HG02970 (cell line): ENCODE measurements around the gene HDX.
"Not testable (repeated sequence)": the region's sequence is repeated elsewhere in the genome, so short reads cannot be mapped to it uniquely, and the experiment has no call there.

Experiments used
- ATAC-seq: cut with Tn5 transposase; IDR thresholded peaks from one replicate; pipeline ENCODE4 v1.9.1; 2021; ENCODE audit warnings: mild to moderate bottlenecking, moderate library complexity, moderate number of reproducible peaks; ENCODE audit not compliant: unreplicated experiment, low FRiP score

The HDX gene, protein sequence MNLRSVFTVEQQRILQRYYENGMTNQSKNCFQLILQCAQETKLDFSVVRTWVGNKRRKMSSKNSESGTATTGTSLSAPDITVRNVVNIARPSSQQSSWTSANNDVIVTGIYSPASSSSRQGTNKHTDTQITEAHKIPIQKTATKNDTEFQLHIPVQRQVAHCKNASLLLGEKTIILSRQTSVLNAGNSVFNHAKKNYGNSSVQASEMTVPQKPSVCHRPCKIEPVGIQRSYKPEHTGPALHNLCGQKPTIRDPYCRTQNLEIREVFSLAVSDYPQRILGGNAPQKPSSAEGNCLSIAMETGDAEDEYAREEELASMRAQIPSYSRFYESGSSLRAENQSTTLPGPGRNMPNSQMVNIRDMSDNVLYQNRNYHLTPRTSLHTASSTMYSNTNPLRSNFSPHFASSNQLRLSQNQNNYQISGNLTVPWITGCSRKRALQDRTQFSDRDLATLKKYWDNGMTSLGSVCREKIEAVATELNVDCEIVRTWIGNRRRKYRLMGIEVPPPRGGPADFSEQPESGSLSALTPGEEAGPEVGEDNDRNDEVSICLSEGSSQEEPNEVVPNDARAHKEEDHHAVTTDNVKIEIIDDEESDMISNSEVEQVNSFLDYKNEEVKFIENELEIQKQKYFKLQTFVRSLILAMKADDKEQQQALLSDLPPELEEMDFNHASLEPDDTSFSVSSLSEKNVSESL

DNA sequence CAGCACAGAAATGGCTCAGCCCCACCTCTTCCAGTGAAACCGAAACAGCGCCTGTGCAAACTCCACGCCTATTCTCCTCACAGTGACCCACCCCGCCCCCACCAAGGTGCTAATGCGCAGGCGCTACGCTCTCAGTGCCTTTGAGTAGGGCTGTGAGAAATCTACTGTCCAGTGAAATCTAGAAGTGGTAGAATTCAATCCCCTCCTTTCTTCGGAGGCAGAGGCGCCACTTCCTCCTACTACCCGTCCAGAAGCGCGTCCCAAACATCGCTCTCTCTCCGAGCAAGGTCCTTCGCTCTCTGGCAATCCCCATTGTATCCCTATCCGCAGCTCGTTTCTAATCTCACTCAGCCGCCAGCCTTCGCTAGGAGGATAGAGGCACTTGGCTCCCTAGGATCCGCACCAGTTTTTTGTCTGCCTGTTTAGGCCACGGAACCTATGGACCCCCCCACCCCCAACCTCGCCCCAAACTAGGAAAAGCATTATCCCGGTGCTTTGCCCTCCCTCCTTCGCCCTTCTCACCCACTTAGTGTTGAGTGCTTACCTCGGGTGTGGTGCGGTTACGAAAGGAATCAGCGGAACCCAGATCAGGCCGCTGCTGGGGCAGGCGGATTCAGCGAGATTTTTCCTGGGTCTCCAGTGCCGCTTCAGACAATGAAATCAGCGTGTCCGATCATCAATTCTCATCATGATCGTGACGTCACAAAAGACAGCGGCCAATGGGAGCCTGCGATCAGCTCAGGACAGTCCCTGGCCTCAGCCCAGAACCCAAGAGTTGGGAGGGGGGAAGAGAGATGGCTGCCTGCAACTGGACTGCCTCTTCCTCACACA lies at the start of gene HDX:
Gene HDX (minus strand): TSS at position 656 of the 831 bp plus-strand sequence. CDS start 27,056 bp downstream, outside the sequence.
- peak; percentile 93 for ATAC-seq

DNA sequence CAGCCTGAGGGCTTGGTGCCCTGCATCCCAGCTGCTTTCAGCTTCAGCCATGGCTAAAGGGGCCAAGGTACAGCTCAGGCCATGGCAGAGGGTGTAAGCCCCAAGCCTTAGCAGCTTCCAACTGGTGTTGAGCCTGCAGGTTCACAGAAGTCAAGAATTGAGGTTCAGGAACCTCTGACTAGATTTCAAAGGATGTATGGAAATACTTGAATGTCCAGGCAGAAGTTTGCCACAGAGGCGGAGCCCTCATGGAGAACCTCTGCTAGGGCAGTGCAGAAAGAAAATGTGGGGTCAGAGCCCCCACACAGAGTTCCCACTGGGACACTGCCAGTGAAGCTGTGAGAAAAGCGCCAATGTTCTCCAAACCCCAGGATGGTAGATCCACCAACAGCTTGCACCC lies 39.1 kb upstream of the HDX start:
- not testable (repeated sequence) for ATAC-seq

DNA sequence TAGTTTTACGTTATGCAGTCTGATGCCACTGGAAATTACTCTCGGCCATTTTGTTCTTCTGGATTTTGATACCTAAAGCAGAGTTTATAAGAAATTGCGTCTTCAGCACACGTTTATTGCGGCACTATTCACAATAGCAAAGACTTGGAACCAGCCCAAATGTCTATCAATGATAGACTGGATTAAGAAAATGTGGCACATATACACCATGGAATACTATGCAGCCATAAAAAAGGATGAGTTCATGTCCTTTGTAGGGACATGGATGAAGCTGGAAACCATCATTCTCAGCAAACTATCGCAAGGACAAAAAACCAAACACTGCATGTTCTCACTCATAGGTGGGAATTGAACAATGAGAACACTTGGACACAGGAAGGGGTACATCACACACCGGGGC lies 35.4 kb upstream of the HDX start:
- not testable (repeated sequence) for ATAC-seq

DNA sequence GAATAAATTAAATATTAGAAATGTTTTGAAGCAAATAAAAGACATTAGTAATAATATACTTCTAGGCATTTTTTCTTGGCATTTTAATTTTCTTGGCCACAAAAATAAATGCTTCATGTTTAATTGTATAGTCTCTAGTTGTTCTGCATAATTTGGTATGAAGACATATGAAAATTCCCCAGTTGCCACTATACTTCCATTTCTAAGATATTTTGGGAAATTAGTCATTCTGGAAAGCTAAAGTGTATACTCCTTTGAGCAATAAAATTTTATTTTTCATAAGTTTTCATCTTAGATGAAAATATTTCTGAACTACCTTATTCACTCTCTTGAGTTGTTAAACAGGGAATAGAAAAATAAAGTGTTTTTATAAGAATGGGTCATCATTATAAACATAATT lies 13.8 kb downstream of the HDX start:
- no peak for ATAC-seq

DNA sequence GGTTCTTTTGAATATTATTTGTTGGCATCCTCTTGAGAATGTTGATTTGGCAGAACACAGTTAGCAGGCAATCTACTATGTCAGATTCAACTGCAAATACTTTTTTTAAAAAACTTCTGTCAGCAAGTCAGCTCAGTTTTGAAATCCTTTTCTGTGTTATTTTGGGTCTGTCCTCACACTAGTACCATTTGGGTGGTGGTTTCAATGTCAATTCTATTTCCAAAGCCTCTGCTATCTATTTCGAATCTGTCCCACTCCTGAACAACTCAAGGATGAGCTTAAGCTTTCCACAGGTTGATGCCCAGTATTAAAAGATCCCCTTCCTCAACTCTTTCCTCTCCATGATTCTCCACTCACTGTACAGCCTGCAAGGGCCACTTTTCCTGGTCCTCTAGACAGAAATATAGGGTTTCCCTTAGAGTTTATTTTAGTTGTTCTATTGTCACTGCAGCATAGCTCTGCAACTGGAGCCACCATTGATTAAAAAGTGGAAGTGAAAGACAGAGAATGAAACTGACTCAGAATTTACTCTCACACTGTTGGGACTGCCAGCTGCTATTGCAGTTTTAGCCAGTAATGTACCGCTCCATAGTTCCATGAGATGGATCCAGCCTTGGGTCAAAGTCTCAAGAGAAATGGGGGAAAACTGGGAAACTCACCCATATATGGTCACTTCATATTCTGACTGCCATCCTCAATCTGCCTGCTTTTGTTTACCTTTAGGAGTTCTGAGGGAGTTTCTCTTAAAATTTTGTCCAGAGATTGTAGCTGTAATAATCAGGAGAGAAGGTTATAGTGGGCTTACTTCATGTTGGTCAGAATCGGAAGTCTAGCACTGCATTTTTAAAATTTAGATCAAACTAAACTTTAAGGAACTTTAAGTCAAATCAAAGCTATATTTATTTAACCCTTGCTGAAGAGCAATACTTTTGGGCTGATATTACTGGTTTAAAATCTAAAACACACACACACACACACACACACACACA lies 14.6 kb downstream of the HDX start:
- peak; percentile 99 for ATAC-seq

DNA sequence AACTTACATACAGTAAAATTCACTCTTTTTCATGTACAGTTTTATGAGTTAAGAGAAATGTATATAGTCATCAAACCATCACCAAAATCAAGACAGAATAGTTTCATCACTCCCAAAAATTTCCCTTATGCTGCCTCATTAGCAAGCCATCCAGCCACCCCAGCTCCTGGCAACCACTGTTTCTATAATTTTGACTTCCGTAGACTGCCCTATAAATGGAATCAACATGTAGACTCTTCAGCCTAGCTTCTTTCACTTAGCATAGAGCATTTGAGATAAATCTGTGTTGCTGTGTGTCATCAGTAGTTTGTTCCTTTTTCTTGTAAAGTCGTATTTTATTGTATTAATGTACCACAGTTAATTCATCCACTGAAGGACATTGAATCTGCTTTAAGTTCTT lies 23.2 kb downstream of the HDX start:
- ATAC-seq, result no peak

DNA sequence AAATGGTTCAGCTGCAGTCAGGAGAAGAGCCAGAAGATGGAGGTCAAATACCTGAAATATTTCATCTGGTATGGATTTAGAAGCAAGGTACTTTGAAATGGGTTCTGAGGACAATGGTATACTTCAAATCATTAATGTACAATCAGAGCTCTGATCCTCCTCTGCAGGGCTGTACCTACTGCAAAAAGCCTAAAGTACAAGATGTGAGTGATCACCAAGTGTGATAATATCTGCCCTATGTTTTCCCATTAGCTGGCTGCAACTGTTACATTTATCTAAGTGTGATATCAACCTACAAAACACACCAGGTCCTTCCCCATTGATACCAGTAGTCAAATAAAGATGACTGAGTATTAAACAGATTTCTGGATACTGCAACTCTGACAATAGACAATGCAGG lies 25.1 kb downstream of the HDX start:
- no peak for ATAC-seq

DNA sequence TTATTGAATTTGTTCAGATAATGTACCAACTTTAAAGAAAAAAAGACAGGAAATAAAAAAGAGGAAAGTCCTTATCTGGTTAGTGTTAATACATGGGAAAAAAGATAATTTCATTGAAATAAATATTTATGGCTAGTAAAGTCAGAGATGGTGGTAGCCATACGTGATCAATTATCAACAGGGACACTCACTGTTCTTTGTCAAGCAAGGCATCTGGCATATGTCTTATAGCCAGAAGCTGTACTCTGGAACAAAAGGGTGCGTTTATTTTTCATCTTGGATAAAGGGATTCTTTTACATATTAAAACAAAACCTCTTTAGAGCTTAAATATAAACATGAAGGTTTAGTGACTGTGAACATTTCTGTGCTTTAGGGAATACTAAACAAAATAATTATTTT lies 26.7 kb downstream of the HDX start:
- no peak for ATAC-seq

DNA sequence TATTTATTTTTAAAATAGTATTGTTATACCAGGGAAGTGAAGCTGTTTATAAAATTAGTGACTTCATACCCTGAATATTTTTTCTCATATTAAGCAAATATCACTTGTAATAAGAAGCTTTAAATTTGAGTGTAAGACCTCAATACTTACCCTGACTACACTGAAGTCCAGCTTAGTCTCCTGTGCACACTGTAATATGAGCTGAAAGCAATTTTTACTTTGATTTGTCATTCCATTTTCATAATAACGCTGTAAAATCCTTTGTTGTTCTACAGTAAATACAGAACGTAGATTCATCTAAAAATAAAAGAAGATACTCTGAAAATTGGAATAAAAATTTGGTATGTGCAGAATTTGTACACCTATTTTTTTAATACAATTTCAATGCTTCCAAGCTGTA lies 27.2 kb downstream of the HDX start:
- no peak for ATAC-seq

DNA sequence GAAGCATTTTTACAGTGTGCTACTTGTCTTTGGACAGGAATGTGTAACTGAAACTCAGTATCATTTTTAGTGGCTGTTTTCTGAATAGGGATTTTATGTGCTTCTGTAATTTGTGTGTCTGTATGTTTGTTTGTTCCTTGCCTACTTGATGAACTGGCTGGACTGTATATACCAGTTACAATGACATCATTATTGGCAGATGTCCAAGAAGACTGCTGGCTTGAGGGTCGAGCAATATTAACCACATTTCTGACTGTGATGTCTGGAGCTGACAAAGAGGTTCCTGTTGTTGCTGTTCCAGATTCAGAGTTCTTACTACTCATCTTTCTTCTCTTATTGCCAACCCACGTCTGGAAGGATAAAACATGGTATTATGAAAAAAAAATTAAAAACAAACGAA lies 33.0 kb downstream of the HDX start:
- no peak for ATAC-seq

DNA sequence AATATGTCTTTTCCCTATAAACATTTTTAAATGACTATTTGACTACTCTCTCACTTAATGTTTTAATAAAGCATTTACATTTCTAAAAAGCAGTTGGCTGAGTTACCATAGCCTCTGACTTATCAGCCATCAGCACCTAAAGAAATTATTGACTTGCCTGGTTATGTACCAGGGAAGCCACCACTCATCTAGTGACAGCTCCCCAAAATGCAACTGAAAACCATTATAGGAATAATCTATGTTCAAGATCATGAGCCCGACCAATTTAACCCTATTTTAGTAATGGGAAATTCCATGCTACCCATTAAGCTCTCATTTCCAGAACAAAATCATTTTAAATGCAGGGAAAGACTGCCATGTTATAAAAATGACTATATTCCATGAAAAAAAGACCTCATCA lies 34.4 kb downstream of the HDX start:
- no peak for ATAC-seq

DNA sequence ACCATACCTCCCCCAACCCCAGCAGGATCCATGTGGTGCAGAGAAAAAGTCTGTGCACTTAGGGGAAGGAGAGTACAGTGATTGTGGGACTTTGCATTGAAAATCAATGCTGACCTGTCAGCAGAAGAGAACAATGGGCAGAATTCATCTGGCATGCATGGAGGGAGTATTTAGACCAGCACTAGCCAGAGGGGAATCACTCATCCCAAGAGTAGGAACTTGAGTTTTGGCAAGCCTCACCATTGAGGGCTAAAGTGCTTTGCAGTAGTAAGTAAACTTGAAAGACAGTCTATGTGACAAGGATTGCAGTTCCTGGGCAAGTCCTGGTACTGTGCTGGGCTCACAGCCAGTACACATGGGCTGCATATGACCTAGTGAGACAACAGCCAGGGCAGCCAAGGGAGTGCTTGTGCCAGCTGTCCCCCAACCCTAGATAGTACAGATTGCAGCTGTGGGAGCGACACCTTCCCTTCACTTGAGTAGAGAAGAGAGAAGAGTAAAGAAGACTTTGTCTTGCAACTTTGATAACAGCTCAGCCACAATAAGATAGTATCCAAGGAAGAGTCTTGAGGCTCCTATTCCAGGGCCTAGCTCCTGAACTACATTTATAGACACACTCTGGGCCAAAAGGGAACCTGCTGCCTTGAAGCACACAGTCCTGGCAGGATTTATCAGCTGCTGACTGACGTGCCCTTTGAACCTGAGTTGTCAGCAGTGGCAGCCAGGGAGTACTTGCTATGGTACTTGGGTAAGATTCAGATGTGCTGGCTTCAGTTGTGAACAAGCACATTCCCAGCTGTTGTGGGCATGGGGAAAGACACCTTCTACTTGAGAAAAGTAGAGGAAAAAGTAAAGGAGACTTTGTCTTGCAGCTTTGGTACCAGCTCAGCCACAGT lies 48.7 kb downstream of the HDX start:
- ATAC-seq, result no peak

DNA sequence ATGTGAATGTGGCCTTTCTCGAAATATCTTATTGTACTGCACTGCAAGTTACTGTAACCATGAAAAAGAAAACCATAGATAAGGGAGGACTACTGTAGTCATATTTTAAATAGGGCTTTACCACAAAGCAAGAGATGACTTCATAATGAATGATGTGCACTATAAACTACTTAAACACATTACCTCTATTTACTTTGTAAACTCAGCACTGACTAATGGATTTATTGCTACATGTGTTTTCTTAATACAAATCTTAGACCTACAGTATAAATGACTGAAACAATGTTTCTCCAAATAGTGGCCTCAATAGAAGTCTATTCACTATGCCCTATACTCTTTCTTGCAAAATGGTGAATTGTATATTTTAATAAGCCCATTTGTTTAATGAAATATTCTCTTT lies 61.1 kb downstream of the HDX start:
- ATAC-seq, result no peak

DNA sequence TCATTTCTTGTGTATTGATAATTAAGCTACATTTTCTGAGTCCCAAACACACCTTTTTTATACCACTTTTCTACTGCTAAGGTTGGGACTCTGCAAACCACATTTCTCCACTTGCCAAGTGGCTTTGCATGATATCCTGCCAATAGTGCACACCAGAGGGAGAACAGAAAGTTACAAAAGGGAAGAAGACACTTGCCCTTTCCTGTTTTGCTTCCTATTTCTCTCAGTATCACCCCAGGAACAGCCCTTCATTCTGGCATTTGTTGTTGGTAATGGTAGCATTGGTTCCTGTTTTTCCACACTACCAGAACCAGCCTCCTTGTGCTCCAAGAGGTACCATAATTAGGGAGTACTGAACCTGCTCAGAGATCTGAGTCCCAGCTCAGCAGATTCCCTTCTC lies 87.1 kb downstream of the HDX start:
- ATAC-seq, result no peak

DNA sequence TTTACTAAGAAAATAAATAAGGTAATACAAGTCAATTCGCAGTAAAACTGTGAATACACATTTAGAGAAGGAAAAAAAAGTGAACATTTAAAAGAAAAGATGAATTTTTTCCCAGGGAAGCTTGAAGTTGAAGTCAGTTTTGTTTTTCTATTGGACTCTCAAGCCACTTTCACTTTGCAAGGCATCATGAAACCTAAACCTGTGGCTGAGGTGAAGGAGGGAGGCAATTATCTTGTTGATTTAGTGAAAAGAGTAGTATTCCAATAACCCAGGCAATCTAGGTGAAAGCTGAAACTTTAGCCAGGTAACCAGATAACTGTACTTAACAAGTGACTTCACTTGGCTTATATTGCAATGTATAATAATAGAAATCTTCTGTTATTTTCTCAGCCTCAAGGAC lies 138.6 kb downstream of the HDX start:
- ATAC-seq, result no peak

DNA sequence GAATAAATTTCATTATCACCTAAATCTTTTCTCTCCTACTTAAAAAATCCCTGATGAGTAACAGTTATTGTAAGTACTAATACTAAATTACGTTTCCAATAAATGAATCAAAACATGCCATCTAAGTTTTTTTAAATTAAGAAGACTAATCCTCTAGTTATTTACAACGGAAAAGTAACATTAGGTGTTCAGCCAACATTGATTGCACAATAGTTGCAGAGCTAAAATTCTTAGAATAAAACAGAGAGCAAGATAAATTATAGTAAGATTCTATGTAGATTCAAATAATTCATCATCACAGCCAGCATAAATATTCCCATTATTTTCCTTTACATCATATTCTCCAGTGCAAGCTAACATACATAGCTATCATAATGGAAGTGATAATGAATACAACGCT lies 139.2 kb downstream of the HDX start:
- no peak for ATAC-seq

DNA sequence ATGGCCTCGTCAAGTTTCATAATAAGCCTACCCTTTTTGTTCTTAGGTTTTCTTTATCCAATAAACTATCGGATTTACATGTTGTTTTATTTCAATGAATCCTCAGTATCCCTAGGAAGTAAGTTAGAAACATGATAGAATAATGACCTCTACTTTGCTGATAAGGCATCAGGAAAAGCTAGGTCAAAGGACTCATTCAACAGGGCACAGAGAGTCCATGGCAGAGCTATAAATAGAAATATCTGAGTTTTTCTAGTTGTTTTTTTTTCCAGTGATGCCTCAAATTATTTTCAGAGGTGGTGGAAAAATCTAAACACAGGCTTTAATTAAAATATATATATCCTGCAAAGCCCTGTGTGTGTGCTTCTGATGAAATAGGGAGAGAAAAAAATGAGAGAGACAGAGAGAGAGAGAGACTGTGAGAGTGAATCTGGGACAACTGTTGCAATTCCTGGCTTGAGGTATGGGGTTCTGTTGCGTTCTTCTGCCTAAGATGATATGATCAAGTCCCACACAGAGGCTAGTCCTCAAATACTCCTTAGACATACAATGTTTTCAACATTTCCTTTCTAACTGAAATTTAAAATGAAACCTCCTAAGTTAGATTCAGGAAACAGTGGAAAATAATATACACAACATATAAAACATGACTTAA lies 139.9 kb downstream of the HDX start:
- no peak for ATAC-seq

DNA sequence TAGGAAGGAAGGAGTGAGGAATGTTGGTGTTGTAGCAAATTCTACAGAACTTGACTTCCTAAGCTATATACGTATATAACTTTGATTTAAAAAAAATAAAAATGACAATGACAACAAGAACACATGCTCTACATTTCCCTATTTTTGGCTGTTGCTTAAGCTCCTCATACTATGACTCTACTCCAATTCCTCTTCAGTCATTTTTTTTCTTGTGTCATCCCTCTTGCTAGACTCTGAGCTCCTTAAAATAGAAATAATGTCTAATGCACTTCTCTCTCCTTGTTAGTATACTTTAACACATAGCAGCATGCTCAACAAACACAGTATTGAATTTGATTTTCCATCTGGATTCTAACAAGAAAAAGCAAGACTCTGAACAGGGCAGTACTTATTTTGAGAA lies 144.0 kb downstream of the HDX start:
- ATAC-seq, result no peak

DNA sequence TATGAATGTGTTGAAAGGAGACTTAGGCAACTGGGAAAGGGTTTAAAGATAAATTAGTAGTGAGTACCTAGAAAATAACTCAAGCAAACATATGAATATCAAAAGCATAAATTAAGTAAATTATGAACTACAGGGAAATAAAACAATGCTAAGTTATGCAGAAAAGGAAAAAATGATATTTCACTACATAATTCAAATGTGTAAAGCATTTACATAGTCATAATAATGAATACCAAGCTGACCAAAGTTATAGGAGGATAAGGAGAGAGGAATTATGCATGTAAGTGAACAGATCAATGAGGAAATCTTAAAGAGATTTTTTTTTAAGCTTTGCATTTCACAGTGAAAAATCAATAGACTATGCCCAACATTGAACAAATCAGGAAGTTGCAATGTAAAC lies 145.0 kb downstream of the HDX start:
- no peak for ATAC-seq
